Measurements from ENCODE around the gene ALAD. TPM values are rescaled to one million over a fixed set of nuclear protein-coding genes. Genes with fewer than 3 reads are reported as not detected.
A peak's percentile ranks its signal among the peaks of the same experiment; 100 is the strongest.

Gene ALAD
- total and polyA plus RNA-seq, 2 of the 8 experiments (the other 6 are each of a cell fraction or from before 2014, with no cell fraction given) = 8.2 to 15.3 TPM

GRCh38 chr9:113401027-113401792, at the start of gene ALAD (continued):
- TF ChIP-seq USF2 (IDR thresholded peaks at IDR 0.05; ENCODE audit: low read length) = no peak
- peak; percentile 78 for TF ChIP-seq BACH1 (IDR thresholded peaks at IDR 0.05; ENCODE audit: low read length)
- no peak; the same call in 1 of the 2 replicates for TF ChIP-seq TAF1 (IDR thresholded peaks at IDR 0.05; ENCODE audit: low read depth, low read length)
- no peak for TF ChIP-seq GABPA (IDR thresholded peaks at IDR 0.05; ENCODE audit: borderline replicate concordance, insufficient read depth, low read length)
- TF ChIP-seq YY1 (IDR thresholded peaks at IDR 0.05; ENCODE audit: low read depth, low read length) = peak; percentile 44; the same call in 1 of the 2 replicates
- no peak for TF ChIP-seq RXRA (IDR thresholded peaks at IDR 0.05; ENCODE audit: insufficient read depth, low read depth, low read length)
- 0 out of 2 replicates have a peak, but pooled peaks have one; percentile 20 for TF ChIP-seq SP1 (IDR thresholded peaks at IDR 0.05; ENCODE audit: low read depth, low read length)
- TF ChIP-seq RAD21 (IDR thresholded peaks at IDR 0.05 in 1 of 2, conservative IDR thresholded peaks at IDR 0.05 in 1 of 2; ENCODE audit: low read depth in 2 of 2, low read length in 2 of 2) = peak; percentile 70 to 79
- TF ChIP-seq CHD7 (IDR thresholded peaks at IDR 0.05; ENCODE audit: insufficient replicate concordance, low read length) = no peak

Measured in H1 (cell line).